Measurements from ENCODE around the gene SRSF12.
"Not testable (repeated sequence)": the region's sequence is repeated elsewhere in the genome, so short reads cannot be mapped to it uniquely, and the experiment has no call there.

SRSF12 gene

DNA sequence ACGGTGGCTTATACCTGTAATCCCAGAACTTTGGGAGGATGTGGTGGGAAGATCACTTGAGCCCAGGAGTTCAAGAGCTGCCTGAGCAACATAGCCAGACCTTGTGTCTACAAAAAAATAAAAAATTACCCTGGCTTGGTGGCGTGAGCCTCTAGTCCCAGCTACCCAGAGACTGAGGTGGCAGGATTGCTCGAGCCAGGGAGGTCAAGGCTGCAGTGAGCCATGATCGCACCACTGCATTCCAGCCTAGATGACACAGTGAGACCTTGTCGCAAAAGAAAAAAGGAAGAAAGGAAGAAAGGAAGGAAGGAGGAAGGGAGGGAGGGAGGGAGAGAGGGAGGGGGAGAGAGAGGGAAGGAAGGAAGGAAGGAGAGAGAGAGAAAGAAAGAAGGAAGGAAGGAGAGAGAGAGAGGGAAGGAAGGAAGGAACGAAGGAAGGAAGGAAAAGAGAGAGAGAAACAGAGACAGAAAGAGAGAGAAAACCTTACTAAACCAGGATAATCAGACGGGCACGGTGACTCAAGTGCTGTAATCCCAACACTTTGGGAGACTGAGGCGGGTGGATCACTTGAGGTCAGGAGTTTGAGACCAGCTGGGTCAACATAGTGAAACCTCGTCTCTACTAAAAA lies 48.2 kb downstream of the SRSF12 start:
- no peak for DNase-seq

DNA sequence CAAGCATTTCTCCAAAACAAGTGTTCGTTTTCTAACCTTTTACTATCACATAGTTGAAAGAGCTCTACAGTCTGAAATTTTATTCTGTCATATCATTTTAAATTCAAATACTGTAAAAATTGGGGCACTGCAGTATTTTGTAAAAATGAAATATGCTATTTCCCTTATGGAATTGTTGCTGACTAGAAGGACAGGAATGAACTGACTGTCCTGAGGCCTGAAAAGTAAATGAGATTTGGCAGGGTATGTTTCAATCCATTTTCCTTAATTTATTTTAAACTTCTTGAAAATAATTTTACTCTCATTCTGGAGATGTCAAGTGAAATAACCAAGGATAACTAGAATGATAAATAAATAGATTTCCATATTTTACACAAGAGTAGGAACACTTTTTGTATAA lies 49.2 kb downstream of the SRSF12 start:
- no peak for DNase-seq

DNA sequence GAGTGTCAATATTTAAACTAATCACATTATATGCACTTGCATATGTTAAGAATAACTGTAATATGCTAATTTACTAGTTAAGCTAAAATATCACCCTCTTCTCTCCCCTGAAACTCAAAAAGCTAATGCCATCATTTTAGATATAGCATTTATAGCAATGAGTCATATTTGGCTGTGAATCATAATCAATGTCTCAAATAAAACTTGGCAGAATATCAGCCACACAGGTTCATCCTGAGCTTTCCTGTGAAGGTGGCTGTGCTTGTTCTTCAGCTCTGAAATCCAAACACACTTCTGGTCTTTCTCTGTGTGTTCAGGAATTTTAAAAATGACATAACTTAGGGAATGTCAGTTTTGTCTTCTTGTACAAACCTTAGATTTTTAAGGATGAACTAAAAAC lies 50.1 kb downstream of the SRSF12 start:
- DNase-seq: no peak

DNA sequence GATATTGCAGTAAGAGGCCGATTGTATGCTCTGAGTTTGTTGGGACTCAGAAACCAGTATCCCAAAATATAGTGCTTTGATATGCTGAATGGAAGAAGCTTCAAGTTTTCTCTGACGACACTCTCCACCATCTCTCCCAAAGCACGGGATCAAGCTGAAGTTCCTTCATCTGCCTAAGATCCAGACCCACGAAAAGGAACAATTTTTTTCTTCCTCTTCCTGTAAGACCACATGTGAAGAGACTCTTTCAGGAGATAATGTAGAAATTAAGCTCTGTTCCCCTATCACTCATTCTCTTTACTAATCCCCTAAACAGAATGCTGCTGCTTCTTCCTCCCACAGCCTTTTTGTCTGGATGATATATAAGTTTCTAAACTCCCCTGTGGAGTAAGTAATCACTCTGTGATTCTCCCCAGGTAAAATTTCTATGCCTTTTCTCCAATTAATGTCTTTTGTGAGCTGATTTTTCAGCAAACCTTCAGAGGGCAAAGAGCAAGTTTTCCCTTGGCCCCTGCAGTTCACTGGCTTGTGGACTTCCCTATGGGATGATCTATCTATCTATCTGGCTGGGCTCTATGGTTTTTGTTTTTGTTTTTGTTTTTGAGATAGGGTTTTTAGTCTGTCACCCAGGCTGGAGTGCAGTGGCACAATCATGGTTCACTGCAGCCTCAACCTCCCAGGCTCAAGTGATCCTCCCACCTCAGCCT lies 50.8 kb downstream of the SRSF12 start:
- no peak for DNase-seq

DNA sequence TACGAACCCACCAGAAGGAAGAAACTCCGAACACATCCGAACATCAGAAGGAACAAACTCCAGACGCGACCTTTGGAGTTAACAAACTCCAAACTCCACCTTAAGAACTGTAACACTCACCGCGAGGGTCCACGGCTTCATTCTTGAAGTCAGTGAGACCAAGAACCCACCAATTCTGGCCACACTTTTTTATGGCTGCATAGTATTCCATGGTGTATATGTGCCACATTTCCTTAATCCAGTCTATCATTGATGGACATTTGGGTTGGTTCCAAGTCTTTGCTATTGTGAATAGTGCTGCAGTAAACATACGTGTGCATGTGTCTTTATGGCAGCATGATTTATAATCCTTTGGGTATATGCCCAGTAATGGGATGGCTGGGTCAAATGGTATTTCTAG lies 51.8 kb downstream of the SRSF12 start:
- not testable (repeated sequence) for DNase-seq

DNA sequence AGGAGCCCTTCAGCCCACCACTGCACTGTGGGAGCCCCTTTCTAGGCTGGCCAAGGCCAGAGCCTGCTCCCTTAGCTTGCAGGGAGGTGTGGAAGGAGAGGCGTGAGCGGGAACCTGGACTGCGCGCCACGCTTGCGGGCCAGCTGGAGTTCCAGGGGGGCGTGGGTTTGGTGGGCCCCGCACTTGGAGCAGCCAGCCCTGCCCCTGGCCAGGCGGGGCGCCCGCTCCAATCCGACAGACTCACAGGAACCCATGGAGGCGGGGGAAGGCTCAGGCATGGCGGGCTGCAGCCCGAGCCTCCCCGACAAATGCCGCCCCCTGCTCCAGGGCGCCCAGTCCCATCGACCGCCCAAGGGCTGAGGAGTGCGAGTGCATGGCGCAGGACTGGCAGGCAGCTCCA lies 52.9 kb downstream of the SRSF12 start:
- DNase-seq: not testable (repeated sequence)

DNA sequence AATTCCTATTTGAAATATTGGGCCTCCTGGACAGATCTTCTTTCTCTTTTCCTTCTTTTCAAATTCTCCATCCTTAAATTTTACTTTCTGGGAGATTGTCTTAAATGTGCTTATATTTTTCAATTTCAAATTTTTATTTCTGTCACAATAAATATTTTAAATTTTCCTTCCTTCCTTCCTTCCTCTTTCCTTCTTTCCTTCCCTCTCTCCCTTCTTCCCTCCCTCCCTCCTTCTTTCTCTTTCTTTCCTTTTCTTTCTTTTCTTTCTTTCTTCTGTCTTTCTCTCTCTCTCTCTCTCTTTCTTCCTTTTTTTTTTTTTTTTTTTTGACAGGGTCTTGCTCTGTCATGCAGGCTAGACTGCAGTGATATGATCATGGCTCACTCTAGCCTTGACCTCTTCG lies 54.0 kb downstream of the SRSF12 start:
- DNase-seq: no peak

DNA sequence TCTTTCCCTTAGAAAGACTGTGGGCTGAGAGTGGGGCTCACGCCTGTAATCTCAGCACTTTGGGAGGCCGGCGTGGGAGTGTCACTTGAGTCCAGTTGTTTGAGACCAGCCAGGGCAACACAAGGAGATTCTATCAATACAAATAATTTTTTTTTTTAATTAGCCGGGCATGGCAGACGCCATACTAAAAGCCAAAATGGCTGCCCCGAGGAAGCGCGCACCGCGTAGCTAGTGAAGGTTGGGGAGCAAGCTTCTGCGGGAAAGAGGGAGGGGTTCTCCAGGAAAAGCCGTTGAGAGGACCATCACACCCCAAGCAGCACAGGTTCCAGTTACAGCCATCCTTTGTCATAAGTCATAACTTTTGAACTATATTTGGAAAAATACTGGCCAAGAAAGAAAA lies 58.6 kb downstream of the SRSF12 start:
- no peak for DNase-seq

DNA sequence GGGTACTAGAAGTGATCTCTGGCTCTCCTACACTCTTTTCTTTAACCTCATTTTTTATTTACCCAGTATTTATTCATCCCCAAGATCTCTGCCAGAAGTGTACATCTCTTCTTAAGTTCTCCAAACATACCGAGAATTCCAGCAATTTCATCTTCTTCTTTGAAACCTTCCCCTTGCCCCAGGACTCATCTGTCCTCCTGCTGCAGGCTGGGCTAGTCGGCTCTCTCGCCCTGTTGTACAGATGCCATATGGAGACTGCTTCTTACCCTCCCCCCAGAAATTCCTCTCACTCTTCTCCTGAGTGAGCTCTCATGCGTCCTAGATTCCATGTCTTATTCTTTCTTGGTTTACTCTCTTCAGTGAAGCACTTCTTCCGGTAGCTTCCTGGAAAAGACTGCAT lies 59.2 kb downstream of the SRSF12 start:
- no peak for DNase-seq

DNA sequence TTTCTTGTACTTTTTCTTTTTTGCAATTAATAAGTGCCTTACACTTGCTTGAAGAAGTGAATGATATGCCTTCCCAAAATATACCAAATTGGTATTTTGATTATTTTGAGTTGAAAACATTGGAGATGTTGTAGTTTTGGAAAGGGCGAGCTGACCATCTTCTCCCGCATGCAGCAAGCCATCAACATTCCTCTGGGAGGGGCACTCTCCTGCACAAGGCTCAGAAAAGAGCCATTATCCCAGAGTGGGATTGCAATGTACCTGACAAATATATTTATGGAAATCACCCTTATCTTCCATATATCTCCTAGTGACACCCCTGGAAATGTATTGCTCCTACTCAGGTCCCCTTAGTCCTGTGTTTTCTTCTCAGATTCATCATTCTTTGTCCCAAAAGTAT lies 60.1 kb downstream of the SRSF12 start:
- DNase-seq: no peak

DNA sequence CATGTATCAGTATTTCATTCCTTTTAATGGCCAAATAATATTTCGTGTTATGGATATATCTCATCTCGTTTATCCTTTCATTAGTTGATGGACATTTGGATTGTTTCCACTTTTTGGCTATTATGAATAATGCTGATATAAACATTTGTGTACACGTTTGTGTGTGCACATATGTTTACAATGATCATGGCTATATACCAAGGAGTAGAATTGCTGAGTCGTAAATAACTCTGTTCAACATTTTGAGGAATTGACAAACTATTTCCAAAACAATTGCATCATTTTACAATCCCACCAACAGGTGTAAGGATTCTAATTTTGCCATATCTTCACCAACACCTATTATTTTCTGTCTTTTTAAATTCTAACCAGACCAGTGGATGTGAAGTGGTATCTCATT lies 63.7 kb downstream of the SRSF12 start:
- no peak for DNase-seq

DNA sequence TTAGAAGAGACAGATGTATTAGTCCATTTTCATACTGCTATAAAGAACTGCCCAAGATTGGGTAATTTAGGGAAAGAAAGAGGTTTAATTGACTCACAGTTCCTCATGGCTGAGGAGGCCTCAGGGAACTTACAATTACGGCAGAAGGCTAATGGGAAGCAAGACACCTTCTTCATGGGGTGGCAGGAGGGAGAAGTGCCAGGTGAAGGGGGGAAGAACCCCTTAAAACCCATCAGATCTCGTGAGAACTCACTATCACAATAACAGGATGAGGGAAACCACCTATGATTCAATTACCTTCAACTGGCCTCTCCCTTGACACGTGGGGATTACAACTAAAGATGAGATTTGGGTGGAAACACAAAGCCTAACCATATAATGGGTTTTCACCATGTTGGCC lies 66.2 kb downstream of the SRSF12 start:
- DNase-seq: no peak

DNA sequence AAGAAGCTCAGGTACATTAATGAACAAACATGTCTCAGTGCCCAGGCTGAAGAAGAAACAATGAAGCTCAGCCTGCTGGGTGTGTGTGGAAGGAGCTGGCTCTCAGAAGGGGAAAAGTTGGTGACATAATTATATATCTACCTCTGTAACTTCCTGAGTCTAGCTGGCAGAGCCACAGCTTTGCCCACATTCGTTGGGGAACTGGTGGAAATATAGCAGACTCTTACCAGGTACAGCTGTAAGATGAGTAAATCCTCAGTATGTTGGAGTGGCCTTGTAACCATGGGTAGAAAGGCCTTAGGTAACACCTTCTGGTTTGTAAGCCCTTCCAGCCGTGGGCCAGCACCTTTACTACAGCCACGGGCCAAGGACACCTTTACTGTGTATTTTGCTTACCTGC lies 67.2 kb downstream of the SRSF12 start:
- no peak for DNase-seq

DNA sequence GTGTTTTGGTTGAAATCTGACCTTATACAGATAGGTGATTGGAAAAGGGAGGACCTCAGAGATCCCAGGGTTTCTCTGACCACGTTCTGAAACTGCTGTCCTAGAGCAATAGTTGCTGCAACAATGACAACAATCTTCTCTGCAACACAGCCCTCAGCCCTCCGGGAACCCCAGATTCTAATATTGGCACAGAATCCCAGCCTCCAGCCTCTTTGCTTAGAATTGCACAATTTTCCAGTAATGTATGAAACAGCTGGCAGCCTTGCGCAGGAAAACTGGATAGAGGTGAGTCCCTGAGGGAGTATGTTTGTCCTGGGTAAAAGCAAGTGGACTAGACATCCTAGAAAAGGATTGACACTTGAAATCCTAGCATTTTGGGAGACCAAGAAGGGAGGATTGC lies 67.7 kb downstream of the SRSF12 start:
- DNase-seq: no peak

DNA sequence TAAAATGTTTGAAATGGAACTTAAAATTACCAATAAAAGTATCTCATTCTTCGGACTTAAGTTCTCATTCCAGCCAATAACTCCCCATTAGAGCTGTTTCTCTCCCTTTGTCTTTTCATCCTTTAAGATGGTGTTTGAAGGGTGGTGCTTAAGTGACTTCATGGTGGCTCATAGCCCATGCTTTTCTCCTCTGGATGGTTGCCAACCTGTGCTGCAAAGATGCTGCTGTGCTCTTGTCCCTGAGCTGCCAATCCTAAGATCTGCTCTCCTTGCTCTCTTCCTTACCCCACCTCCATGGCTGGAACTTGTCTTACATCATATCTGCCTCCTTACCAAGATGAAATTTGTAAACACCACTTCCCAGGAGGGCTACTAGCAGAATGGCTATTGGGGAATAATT lies 68.9 kb downstream of the SRSF12 start:
- no peak for DNase-seq

DNA sequence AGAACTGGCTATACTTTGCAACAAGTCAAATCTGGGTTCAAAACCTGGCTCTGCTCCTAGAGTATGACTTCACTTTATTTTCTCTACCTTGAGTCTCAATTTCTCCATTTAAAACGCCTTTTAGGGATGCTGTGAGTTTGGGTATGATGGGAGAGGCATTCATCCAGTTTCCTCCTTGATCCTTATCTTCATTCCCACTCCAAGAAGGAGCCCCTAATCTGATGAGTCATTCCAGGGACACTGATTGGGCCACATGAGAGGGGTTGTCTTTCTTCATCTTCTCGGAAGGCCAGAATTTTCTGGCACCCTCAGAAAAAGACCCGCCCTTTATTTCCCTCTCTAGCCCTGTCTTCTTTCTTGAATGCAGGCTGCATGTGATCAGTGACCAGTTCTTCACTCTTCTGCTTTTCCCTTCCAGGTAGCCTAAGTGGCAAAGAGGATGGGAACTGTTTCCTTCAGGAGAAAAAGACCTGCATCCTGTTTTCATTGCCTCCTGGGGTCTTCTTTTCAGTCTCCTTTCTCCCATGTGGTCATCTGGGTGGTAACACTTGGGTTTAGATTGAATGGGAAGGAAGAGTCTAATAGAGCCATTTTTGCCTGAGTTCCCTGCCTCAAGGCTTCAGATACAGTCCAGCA lies 69.5 kb downstream of the SRSF12 start:
- DNase-seq: no peak

DNA sequence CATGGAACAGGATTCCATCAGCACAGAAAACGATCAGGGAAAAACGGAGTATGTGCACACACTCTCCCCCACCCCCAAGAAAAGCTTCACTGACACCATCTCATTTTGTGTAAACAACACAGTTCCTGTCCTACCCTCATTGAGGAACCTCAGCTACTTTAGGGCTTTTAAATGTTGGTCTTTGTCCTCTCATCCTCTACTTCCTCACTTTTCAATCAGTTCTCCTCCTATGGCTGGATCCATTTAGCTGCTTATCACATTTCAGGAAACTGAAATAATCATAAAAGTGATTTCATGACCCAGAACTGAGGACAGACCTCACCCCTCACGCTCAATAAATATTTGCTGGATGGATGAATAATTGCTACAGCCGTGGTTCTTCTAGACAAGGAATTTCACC lies 70.4 kb downstream of the SRSF12 start:
- DNase-seq: no peak
